Activated CD4-positive, CD25-positive, alpha-beta regulatory T cell treated with anti-CD3 and anti-CD28 coated beads, Interleukin-2, amount 50 U/mL, for 16 hours (primary cell): ENCODE measurements around the gene RBM10.

Experiments used
- DNase-seq: peaks from one replicate; pipeline ENCODE4 v3.0.0-alpha.2; 2020; ENCODE audit warnings: low read depth, low spot score

RBM10 gene

GRCh38 chrX:47235691-47236103 is 90.7 kb downstream of the RBM10 start:
- no peak for DNase-seq
